ENCODE results near the gene ZFAND4.
"Not testable (repeated sequence)": the region's sequence is repeated elsewhere in the genome, so short reads cannot be mapped to it uniquely, and the experiment has no call there.

ZFAND4 gene

GRCh38 chr10:45600337-45601253 lies 72.0 kb downstream of the ZFAND4 start:
- H3K9me3 ChIP-seq (ENCODE audit: control insufficient read depth, low read length); H3K36me3 ChIP-seq (ENCODE audit: control insufficient read depth, insufficient read depth, low read length); H3K4me2 ChIP-seq (ENCODE audit: low read length); H3K4me1 ChIP-seq; H3K4me3 ChIP-seq (ENCODE audit: low read depth, low read length); H3K27ac ChIP-seq; H3K79me2 ChIP-seq; H3K9ac ChIP-seq; H3K27me3 ChIP-seq (ENCODE audit: control insufficient read depth, insufficient read depth, low read length): not testable (repeated sequence)
- H2AFZ ChIP-seq = peak overlapping the region; percentile 80

GRCh38 chr10:45599646-45600045 lies 72.9 kb downstream of the ZFAND4 start:
- no peak overlapping the region for H3K27ac ChIP-seq
- H3K36me3 ChIP-seq (ENCODE audit: control insufficient read depth, insufficient read depth, low read length) = no peaks in the 10 kb centered on the region
- H3K4me2 ChIP-seq (ENCODE audit: low read length) = no peak overlapping the region
- no peak overlapping the region for H2AFZ ChIP-seq
- no peaks in the 10 kb centered on the region for H3K4me1 ChIP-seq
- no peak overlapping the region for H3K9ac ChIP-seq
- no peaks in the 10 kb centered on the region for H3K79me2 ChIP-seq
- H3K9me3 ChIP-seq (ENCODE audit: control insufficient read depth, low read length) = no peaks in the 10 kb centered on the region
- no peak for TF ChIP-seq CTCF (IDR thresholded peaks at IDR 0.05)
- no peak overlapping the region for H3K4me3 ChIP-seq (ENCODE audit: low read depth, low read length)
- no peaks in the 10 kb centered on the region for H3K27me3 ChIP-seq (ENCODE audit: control insufficient read depth, insufficient read depth, low read length)

GRCh38 chr10:45599021-45599603 lies 73.5 kb downstream of the ZFAND4 start:
- no peak overlapping the region for H3K4me3 ChIP-seq (ENCODE audit: low read depth, low read length)
- no peak overlapping the region for H3K9ac ChIP-seq
- no peaks in the 10 kb centered on the region for H3K9me3 ChIP-seq (ENCODE audit: control insufficient read depth, low read length)
- H3K36me3 ChIP-seq (ENCODE audit: control insufficient read depth, insufficient read depth, low read length) = no peaks in the 10 kb centered on the region
- no peak overlapping the region for H3K27ac ChIP-seq
- no peaks in the 10 kb centered on the region for H3K4me1 ChIP-seq
- TF ChIP-seq CTCF (IDR thresholded peaks at IDR 0.05) = no peak
- no peak overlapping the region for H2AFZ ChIP-seq
- no peaks in the 10 kb centered on the region for H3K27me3 ChIP-seq (ENCODE audit: control insufficient read depth, insufficient read depth, low read length)
- H3K79me2 ChIP-seq = no peaks in the 10 kb centered on the region
- H3K4me2 ChIP-seq (ENCODE audit: low read length) = no peak overlapping the region

GRCh38 chr10:45596526-45596925 lies 76.0 kb downstream of the ZFAND4 start:
- no peak for TF ChIP-seq CTCF (IDR thresholded peaks at IDR 0.05)
- no peaks in the 10 kb centered on the region for H3K36me3 ChIP-seq (ENCODE audit: control insufficient read depth, insufficient read depth, low read length)
- H2AFZ ChIP-seq = no peak overlapping the region
- no peak overlapping the region for H3K4me2 ChIP-seq (ENCODE audit: low read length)
- H3K4me1 ChIP-seq = peaks cover 7% of the 10 kb centered on the region
- no peak overlapping the region for H3K9ac ChIP-seq
- no peaks in the 10 kb centered on the region for H3K79me2 ChIP-seq
- H3K9me3 ChIP-seq (ENCODE audit: control insufficient read depth, low read length) = no peaks in the 10 kb centered on the region
- H3K27ac ChIP-seq = no peak overlapping the region
- H3K27me3 ChIP-seq (ENCODE audit: control insufficient read depth, insufficient read depth, low read length) = no peaks in the 10 kb centered on the region
- H3K4me3 ChIP-seq (ENCODE audit: low read depth, low read length) = no peak overlapping the region

GRCh38 chr10:45594276-45595157 lies 78.1 kb downstream of the ZFAND4 start:
- Histone ChIP-seq H3K27ac (peak overlapping the region; percentile 37), H3K36me3 (ENCODE audit: control insufficient read depth, insufficient read depth, low read length) (no peaks in the 10 kb centered on the region), H3K27me3 (ENCODE audit: control insufficient read depth, insufficient read depth, low read length) (no peaks in the 10 kb centered on the region), H3K79me2 (peaks cover 13% of the 10 kb centered on the region), H3K4me3 (ENCODE audit: low read depth, low read length) (peak overlapping the region; percentile 51), H3K4me2 (ENCODE audit: low read length) (peak overlapping the region; percentile 59), H3K9me3 (ENCODE audit: control insufficient read depth, low read length) (no peaks in the 10 kb centered on the region), H3K9ac (no peak overlapping the region), H2AFZ (peak overlapping the region; percentile 95), H3K4me1 (peaks cover 7% of the 10 kb centered on the region)
- TF ChIP-seq CTCF (IDR thresholded peaks at IDR 0.05) = no peak
